Central memory CD4-positive, alpha-beta T cell (primary cell): ENCODE data around the gene SLC26A1.

ENCODE experiments used
- DNase-seq: peaks from one replicate; pipeline ENCODE4 v3.0.0; 2022
- total RNA-seq, 3 experiments: gene quantifications; one replicate each; lab custom pipeline; 2026; lab: John Stamatoyannopoulos, UW

The SLC26A1 gene
- 0.07 to 0.49 (median 0.39) reads per million in 3 experiments for total RNA-seq

DNA sequence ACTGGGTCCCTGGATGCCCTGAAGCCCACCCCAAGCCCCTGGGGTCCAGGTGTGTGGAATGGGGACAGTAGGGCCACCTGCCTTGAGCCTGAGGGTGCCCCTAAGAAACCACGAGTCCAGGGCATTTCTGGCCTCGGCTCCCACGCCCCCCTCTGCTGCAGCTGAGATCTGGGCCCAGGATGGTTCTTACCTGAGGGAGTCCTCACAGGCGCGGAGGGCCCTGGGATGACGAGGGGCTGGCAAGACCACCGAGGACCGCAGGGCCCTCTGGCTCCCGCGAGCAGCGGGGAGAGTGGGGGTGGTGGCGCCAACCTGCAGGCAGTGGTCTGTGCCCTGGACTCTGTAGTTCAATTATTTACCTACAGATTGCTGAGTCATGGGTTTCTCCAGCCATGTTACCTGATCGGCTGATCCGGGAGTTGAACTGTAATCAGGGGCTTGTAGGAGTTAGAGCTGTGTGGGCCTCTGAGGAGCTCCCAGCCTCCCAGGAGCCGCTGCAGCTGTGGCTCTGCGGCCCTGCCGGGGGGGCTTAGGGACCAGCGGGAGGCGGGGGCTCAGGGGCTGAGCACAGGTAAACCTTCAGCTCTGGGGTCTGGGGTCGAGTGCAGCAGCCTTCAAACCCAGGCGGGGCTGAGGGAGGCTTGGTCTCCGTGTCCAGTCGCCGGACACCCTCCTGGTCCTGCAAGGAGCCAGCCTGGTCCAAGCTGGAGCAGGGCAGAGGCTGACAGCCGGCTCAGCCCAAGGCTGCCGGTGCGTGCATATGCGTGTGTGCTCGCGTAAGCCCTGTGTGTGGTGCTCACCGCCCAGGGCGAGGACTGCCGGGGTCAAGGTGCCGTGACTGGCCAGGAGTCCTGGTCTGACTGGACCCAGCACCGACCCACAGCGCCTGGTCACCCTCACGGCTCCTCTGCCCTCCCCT, at the start of gene SLC26A1:
Gene SLC26A1 (minus strand): TSS at position 294 of the 919 bp plus-strand sequence. CDS start 1,701 bp downstream, outside the sequence.
- DNase-seq: no peak

DNA sequence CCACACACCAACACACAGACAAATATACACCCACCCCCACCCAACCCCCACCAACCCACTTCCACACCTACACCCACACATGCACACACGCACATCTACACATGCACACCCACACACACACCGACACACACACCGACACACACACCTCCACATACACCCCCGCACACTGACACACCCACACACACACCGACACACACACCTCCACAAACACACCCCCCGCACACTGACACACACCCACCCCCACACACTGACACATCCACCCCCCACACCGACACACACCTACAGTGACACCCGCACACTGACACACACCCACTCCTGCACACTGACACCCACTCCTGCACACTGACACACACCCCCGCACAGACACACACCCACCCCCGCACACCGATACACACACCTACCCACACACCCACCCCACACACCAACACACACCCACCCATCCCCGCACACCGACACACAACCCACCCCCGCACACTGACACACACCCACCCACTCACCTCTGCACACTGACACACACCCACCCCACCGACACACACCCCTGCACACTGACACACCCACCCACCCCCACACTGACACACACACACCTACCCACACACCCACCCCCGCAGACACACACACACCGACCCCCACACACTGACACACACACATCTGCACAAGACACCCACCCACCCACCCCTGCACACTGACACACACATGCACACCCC, 49.3 kb upstream of the SLC26A1 start:
- DNase-seq: no peak

DNA sequence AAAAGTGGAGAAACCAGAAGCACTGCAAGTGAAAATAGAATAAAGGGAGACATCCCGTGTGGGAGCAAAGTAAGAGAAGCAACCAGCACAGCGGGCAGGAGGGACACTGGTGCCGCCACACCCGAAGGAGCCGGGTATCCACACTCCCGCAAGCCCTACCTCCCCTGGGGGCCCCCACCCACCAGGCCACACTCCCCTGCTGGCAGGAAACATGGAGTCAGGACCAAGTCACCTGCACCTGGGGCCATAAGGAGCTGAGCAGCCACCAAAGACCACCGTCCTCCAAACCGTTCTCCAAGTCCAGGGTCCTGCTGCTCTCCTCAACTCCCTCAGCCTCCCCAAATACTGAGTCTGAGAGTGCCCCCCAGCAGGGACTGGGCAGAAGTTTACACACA, 48.7 kb upstream of the SLC26A1 start:
- DNase-seq: no peak

DNA sequence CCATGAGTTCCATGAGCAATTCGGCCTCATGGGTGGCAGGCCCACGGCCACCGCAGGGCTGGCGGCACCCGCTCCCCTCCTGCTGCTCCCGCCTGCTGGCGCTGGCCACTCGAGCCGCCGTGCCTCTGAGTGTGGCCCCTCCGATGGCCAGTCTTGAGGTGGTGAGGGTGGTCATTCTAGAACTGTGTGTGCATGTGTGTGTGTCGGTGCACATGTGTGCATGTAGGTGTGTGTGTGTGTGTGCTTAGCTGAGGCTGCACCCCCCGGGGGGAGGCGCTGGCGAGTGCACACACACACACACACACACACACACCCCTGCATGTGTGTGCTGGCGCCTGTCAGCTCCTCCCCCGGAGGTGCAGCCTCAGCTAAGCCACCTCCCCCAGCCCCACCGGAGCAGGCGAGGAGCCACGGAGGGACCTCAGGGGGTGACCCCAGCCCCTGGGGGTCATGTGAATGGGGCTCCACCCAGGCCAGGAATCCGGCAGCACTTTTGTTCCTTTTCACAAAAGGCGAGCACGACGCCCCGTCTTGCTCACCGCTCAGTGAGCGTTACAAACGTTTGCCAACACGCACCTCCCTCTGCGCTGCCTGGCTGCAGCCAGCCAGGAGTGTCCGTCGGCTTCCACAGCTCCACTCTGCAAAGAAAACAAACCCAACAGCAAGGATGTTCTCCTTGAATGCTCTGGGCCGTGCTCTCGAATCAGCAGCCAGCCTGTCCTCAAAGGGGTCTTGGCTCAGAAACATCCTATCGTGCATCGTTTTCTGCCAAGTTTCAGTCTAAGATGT, 48.1 kb upstream of the SLC26A1 start:
- no peak for DNase-seq

GRCh38 chr4:1040344-1041146, 47.3 kb upstream of the SLC26A1 start:
- DNase-seq: no peak

DNA sequence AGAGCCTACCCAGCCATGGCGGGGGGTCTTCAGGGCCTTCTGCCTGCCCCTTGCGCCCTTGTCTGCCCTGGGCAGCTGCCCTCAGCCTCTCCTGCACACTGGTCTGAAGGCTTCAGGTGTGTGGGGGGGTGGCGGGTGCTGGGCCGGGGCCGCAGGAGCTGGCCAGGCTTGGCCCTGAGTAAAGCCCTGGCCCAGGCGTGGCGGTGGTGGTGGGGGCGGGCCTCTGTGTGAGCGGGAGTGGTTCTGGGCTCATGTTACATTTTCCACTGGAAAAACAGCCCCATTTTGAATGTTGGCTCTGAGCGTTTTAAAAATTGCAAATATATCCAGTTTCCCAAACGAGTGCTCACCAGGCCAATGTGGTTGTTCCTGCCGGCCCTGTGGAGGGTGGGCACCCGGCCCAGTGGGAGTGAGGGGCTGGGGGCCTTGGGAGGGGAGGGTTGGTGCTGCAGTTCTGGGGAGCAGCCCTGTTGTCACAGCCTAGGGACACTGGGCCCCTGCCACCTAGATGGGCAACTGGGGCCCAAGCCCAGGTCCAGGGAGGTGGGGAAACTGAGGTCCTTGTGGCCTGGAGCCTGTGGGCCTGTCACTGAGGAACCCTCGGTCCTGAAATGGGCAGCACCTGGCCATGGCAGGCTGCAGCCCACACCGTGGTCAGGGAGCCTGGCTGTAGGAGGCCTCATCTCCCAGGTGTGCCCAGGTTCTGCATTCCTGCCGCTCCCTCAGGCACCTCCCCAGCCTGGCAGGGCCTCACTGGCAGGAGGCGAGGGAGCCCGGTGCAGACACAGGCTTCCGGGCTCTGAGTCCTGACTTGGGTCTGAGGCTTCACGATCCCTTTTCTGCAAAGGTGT, 46.5 kb upstream of the SLC26A1 start:
- no peak for DNase-seq

GRCh38 chr4:1038948-1039492, 45.8 kb upstream of the SLC26A1 start:
- DNase-seq: no peak

DNA sequence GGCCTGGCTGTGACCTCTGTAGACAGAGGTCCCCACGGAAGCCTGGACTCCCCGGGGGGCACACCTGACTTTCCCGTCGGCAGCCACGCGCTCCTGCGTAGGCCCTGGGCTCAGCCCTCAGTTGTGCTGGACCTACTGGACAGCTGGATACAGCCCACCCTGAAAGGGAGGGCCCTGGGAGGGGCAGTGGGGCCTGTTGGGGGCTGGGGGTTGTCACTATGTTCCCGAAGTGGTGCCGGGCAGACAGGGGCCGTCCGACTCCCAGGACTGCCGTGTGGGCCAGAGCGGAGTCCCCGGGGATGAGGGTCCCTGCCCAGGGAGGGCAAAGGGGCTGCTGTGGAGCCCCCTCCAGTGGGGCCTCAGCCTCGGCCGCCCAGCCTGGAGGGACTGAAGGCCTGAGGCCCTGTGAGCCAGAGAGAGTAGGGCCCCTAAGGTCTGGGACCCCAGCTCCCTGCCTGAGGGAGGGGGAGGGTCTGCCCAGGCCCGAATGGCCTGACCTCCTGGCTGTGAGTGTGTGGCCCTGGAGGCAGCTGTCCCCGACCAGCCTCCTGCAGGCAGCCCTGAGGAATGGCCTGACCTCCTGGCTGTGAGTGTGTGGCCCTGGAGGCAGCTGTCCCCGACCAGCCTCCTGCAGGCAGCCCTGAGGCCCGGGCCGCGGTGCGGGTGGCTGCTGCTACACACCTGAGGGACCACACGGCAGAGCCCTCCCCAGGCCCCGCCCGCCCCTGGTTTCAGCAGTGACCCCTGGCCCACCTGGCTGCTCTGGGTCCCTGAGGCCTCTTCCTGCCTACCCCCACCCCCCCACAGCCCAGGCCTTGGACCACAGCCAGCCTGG, 44.0 kb upstream of the SLC26A1 start:
- no peak for DNase-seq

- DNase-seq: no peak
Observed at GRCh38 chr4:1036095-1036494, 42.9 kb upstream of the SLC26A1 start.

GRCh38 chr4:1035510-1035909, 42.3 kb upstream of the SLC26A1 start:
- DNase-seq: no peak

GRCh38 chr4:1033840-1034551, 40.8 kb upstream of the SLC26A1 start:
- no peak for DNase-seq

GRCh38 chr4:1032861-1033260, 39.7 kb upstream of the SLC26A1 start:
- no peak for DNase-seq

DNA sequence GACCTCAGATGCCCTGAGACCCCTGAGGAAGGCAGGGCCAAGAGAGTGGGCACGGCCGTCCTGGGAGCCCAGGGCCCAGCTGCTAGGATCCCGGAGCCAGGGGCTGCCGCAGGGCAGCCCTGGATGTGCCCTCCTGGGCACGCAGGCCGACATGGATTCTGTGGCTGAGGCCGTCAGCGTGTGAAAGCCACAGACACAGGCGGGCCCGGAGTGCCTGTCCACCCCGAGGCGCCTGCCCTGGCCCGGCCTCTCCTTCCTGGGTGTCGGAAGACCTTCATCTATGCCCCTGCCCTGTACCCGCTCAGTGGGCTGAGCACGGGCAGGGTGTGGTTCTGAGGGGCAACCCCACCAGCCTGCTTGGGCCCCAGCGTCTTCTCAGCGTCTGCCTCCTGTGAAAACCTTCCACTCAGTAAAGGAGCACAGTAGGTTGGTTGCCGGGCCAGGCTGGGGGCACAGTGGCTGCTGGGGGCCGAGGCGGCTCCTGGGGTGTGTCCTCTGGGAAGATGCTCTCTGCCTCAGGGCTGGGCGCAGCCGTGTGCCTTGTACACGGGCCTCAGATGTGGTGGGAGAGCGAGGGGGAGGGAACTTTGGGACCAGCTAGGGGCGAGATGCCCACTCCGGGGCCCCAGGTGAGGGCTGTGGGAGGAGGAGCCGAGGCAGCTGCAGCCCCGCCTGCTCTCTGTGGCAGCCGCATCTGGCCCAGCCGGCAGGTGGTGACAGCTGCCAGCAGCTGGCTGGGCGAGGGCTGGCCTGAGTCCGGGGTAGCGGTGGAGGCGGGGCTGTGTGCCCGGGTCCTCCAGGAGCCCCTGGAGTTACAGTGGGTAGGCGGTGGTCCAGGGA, 39.0 kb upstream of the SLC26A1 start:
- DNase-seq: no peak

DNA sequence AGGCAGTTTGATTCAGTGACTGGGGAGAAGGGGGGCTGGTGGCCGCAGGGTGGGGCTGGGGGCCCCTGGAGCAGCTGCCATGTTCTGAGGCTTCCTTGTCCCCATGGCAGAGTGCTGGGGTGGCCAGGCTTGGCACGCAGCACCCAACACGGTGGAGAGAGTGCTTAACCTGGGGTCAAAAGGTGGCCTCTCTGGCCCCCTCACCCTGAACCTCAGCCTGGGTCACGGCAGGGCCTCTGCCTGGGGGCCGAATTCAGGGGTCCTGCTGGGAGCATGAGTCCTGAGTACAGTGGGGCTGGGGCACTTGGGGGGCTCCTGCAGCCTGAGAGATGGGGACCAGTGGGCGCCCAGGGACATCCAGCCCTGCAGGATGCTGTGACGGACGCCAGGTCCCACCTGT, 38.1 kb upstream of the SLC26A1 start:
- no peak for DNase-seq

DNA sequence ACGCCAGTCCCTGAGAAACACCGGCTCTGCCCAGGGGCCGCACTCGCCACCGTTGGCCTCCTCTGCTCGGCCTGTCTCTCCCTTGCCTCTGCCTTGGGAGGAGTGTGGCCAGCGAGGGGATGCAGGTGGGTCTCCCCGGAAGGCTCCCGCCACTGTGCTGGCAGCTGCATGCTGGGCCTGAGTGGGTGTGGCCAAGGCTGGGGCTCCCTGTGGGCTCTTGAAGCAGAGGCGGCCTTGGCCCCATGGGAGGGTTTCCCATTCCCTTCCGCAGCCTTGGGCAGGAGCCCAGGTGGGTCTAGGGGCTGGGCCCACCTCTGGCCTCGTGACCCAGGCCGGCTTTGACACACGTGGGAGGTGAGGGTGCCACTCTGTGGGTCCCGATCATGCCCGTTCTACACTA, 37.4 kb upstream of the SLC26A1 start:
- DNase-seq: no peak

DNA sequence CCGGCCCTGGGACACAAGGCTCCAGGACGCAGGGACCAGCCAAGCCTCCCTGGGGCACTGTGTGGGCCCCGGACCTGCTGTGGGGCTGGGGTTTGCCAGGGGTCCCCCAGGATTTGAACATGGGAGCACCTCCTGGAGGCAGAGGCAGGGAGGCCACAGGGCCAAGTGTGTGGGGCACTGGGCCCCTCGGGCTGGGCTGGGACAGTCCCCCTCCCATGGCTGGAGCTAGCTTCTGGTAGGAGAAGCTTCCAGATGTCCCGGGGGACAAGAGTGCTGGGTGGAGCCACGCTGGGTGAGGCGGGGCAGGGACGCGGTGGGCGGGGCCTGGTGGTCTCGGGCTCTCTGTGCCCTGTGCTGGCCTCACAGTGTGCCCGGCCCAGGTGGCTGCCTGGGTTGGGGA, 36.8 kb upstream of the SLC26A1 start:
- no peak for DNase-seq

DNA sequence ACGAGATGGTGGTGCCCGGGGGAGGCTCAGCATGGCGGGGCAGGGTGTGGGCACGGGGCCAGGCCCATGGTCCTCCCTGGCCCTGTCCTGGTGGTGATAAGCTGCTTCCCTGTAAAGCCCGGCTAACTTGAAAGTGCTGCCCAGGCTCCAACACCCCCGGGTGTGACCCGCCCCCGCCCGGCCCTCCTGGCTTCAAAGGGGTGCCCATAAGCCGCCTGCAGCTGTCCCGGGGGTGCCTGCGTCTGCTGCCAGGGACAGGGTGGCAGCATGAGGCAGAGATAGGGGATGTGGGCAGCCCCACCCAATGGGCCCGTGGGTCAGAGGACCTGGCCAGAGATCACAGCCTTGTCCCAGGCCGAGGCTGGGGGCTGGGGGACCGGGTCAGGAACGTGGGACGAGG, 36.3 kb upstream of the SLC26A1 start:
- DNase-seq: no peak

- no peak for DNase-seq
Observed at GRCh38 chr4:1028574-1029220, 35.5 kb upstream of the SLC26A1 start.
